Right renal cortex interstitium (tissue), 3 donors: Measurements from ENCODE around the gene COIL. TPM values are rescaled to one million over a fixed set of nuclear protein-coding genes. Genes with fewer than 3 reads are reported as not detected.

Experiments
- DNase-seq, 3 donors: peaks; one replicate each; pipeline ENCODE4 v3.0.0-alpha.2; 2013; ENCODE audit warnings: low read depth in 3 of 3, low spot score in 2 of 3
- polyA plus RNA-seq, 3 donors: library from polyadenylated mRNA; unstranded; fragments of 120-200 nt; gene quantifications; one replicate each; pipeline ENCODE4 v1.2.1, GENCODE V29; 2013; ENCODE audit not compliant: insufficient read length in 3 of 3

The COIL gene
- polyA plus RNA-seq, 3 donors: 33.3 to 36.4 (median 34.5) TPM

DNA sequence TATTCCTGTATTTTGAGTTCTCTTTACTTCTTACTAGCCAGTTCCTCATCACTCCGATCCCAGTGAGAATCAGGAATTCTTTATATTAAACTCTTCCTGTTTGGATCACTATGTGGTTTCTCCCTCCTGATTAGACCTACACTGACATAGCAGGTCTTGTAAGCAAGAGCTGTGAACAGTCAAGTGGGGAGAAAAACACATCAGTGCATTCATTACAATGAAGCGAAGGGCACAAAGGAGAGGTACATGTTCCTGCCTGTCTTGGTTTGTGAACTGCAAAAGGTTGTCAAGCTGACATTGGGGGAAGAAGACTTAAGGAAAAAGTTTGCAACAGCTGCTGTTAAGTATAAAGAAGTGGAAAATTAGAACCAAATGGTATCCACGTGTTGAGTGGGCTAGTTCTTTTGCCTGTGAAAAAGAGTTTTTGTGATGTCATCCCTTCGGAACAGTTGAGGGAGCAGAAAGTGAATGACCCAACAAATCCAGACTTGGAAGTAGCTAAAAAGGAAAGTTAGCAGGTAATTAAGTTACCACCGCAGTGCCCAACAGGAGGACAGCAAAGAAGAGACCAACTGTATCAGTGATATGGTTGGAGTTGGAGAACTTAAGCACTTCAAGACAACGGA is 24.0 kb downstream of the COIL start:
- DNase-seq: no peak

DNA sequence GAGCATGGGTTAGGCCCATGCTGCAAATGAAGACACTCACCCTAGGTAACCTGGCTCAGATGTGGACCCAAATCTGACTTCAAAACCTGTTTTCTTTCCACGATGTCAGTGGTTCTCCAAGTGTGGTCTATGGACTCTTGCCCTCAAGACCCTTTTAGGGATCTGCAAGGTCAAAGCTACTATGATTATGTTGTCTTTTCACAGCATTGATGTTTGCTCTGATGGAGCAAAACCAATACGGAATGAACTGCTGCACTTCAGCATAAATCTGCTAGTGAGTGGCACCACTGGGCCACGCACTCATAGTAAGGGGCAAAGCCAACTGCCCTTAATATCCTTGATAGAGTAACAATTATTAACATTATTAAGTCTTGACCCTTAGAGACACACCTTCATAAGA is 25.4 kb downstream of the COIL start:
- no peak for DNase-seq

GRCh38 chr17:56934280-56934679 is 26.6 kb downstream of the COIL start:
- DNase-seq: no peak

- no peak for DNase-seq
Observed at GRCh38 chr17:56933868-56934267, 27.0 kb downstream of the COIL start.

DNA sequence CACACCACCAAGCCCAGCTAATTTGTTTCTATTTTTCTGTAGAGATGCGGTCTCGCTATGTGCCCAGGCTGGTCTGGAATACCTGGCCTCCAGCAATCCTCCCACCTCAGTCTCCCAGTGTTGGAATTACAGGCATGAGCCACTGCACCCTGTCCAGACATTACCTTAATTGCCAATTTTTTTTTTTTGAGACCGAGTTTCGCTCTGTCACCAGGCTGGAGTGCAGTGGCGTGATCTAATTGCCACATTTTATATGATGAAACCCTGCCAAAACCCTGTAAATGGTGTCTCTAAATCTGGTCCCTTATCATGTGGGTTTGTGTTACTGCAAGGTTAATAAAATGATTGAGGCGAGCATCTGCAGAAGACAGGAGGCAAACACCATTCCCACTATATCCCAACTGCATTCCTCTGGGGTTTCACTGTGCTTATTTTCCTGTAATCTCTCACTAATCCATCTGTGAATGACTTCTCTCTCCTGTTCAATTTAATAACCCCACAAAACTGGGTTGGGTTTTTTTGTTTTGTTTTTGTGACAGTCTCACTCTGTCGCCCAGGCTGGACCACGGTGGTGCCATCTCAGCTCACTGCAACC is 27.6 kb downstream of the COIL start:
- DNase-seq: no peak

DNA sequence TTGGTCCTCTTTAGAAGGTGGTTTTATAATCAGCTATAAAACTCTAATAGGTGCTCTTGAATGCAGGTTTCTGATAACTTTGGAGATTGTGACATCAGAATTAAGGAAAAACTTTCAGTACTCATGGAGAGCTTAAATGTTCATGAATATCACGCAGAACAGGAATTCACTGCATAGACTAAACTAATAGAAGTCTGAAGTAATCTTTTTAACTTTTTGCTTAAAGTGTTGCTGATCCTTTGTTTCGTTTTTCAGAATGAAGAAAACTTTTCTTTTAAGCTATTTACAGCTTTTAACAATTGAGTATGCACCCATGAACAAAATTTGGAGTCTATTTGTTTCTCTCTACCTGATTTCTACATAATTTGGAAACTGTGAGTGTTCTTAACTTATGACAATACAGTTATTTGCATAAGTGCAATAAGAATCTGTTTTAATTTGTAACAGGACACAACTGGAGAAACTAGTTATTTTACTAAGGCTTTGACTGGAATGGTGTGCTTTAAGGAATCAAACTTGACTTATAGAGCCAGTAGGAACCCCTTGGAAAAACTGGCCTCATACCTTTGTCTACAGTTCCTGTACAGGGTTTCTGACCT is 30.0 kb downstream of the COIL start:
- no peak for DNase-seq

- no peak for DNase-seq
Observed at GRCh38 chr17:56929362-56929969, 31.4 kb downstream of the COIL start.

- no peak for DNase-seq
Observed at GRCh38 chr17:56928586-56928985, 32.3 kb downstream of the COIL start.

DNA sequence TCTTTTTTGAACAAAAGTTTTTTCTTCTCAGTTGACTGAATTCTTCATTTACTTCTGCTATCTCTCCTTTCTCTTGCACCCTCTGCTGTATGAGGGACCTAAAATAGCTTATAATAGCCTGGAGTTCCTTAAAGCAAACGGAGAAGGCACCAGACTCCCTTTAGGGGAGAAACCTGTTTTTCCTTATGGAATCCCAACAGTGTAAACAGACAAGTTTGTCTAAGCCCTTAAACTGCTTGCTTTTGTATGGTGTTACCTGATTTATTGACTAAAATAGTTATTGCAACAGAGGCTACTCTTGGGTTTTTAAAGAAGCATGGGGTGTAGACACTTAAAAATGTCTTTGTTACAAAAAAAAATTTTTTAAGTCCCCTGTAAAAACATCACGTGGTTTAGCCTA is 34.1 kb downstream of the COIL start:
- no peak for DNase-seq

GRCh38 chr17:56926270-56926669 is 34.6 kb downstream of the COIL start:
- DNase-seq: no peak

- DNase-seq: no peak
Observed at GRCh38 chr17:56925088-56925487, 35.8 kb downstream of the COIL start.

DNA sequence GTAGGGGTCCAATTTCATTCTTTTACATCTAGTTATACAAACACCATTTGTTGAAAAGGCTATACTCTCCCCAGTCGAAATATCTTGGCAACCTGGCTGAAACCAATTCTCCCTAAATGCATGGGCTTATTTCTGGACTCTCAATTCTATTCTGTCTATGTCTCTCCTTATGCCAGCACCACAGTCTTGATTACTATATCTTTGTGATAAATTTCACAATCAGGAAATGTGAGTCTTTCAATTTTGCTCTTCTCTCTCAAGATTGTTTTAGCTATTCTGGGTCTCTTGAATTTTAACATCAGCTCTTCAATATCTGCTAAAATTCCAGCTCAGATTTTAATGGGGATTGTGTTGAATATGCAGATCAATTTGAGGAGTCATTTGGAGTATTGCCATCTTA is 41.1 kb downstream of the COIL start:
- no peak for DNase-seq

GRCh38 chr17:56918916-56919315 is 41.9 kb downstream of the COIL start:
- no peak for DNase-seq

GRCh38 chr17:56917559-56918296 is 43.1 kb downstream of the COIL start:
- no peak for DNase-seq

DNA sequence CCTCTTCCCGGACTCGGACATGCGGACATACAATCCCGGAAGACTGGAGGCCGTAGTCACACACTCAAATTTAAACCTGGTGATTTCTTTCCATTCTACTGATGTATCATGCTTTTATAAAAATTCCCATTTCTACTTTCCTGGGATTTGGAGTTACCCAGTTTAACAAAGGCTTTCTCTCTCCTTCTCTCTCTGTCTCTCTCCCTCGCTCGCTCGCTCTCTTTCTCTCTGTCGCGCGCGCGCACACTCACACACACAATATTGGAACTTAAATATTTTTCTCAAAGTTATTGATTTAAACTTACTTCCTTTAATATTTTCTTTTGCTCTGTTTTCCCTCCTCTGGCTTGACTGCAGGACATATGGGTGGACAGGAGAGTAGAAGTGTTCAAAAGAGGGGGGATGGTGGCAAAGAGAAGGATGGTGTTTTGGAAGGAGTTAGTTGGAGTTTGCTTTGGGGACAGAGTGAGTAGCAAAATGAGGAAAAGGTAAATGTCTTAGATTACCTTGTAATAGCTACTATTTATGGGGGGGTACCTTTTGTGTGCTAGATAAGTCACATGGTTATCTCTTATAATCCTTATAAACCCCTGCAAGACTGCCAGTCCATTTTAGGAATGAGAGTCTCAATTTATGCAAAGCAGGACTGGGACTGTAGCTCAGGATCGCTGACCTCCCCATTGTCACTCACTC is 46.1 kb downstream of the COIL start:
- DNase-seq: no peak

- peak in 2 of 3 donors; percentile 67 to 71 for DNase-seq
Observed at GRCh38 chr17:56913867-56914580, 46.8 kb downstream of the COIL start, which contains the start of gene TRIM25. Gene TRIM25, minus strand, starts transcription at chr17:56914049. Its CDS starts 61 bp downstream, at chr17:56913988.

DNA sequence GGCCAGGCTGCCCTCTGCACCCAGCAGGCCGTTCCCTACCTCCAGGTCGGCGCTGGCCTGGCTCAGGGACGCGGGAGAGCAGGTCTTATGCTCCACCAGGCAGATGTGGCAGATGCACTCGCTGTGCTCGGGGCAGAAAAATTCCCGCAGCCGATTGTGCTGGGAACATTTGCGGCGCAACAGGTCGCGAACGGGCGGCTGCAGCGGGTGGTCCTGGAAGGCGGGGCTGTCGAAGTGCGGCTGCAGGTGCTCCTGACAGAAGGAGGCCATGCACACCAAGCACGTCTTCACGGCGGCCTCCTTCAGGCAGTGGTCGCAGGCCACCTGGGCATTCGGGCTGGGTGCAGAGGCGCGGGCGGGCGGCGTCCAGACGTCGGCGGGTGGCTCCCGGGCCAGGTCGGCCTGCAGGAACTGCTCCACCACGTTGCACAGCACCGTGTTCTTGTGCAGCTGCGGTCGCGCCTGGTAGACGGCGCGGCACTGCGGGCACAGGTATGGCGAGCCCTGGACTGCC is 47.4 kb downstream of the COIL start:
- no peak for DNase-seq

DNA sequence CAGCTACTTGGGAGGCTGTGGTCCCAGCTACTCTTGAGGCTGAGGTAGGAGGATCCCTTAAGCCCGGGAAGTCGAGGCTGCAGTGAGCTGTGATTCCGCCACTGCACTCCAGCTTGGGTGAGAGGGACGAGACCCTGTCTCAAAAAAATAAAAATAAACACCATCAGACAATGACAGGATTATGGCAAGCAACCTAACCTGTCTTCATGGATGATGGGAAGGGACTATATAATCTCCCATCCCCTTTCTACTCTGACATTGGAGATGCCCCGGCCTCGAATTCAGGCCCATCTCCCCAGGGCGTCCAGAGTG is 47.9 kb downstream of the COIL start:
- DNase-seq: no peak

- DNase-seq: no peak
Observed at GRCh38 chr17:56912105-56912999, 48.5 kb downstream of the COIL start.
